NB4 (cell line): ENCODE data around the gene SHB.

Source experiments
- POLR2A ChIP-seq: IDR thresholded peaks from 2 replicates; pipeline ENCODE4 v1.6.1; 2011; ENCODE audit warnings: mild to moderate bottlenecking; ENCODE audit not compliant: insufficient read length; ENCODE audit errors: extremely low read depth
- TF ChIP-seq, protein P1 (sequence below): IDR thresholded peaks from one replicate; pipeline ENCODE4 v1.5.1; 2012; ENCODE audit warnings: low read depth, low read length

- TF ChIP-seq, protein P1, sequence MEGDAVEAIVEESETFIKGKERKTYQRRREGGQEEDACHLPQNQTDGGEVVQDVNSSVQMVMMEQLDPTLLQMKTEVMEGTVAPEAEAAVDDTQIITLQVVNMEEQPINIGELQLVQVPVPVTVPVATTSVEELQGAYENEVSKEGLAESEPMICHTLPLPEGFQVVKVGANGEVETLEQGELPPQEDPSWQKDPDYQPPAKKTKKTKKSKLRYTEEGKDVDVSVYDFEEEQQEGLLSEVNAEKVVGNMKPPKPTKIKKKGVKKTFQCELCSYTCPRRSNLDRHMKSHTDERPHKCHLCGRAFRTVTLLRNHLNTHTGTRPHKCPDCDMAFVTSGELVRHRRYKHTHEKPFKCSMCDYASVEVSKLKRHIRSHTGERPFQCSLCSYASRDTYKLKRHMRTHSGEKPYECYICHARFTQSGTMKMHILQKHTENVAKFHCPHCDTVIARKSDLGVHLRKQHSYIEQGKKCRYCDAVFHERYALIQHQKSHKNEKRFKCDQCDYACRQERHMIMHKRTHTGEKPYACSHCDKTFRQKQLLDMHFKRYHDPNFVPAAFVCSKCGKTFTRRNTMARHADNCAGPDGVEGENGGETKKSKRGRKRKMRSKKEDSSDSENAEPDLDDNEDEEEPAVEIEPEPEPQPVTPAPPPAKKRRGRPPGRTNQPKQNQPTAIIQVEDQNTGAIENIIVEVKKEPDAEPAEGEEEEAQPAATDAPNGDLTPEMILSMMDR = no peak
- TF ChIP-seq POLR2A = no peak
Observed at GRCh38 chr9:37944671-37945481, 124.2 kb downstream of the SHB start.
